GM19035 (cell line): ENCODE data around the gene GRIN2C.

Source experiments
- ATAC-seq: cut with Tn5 transposase; IDR thresholded peaks from one replicate; pipeline ENCODE4 v1.9.1; 2021; ENCODE audit not compliant: unreplicated experiment

GRIN2C gene

GRCh38 chr17:74803388-74803930 is 56.2 kb downstream of the GRIN2C start:
- no peak for ATAC-seq

- no peak for ATAC-seq
Observed at GRCh38 chr17:74801896-74802295, 57.8 kb downstream of the GRIN2C start.

- ATAC-seq: no peak
Observed at GRCh38 chr17:74800531-74800930, 59.2 kb downstream of the GRIN2C start.

- ATAC-seq: no peak
Observed at GRCh38 chr17:74799097-74799496, 60.6 kb downstream of the GRIN2C start.

- ATAC-seq: no peak
Observed at GRCh38 chr17:74798239-74798707, 61.4 kb downstream of the GRIN2C start.

GRCh38 chr17:74797824-74798223 is 61.9 kb downstream of the GRIN2C start:
- no peak for ATAC-seq

GRCh38 chr17:74796866-74797265 is 62.8 kb downstream of the GRIN2C start:
- ATAC-seq: no peak

GRCh38 chr17:74796211-74796610 is 63.5 kb downstream of the GRIN2C start:
- ATAC-seq: no peak

- ATAC-seq: no peak
Observed at GRCh38 chr17:74795327-74796020, 64.2 kb downstream of the GRIN2C start.

- no peak for ATAC-seq
Observed at GRCh38 chr17:74792586-74793105, 67.0 kb downstream of the GRIN2C start.
